ENCODE results near the gene GREB1.

Gene GREB1

GRCh38 chr2:11494310-11494709, 39.5 kb upstream of the GREB1 start:
- TF ChIP-seq CTCF (IDR thresholded peaks at IDR 0.05; ENCODE audit: low read depth, low read length), result no peak
- H3K4me3 ChIP-seq (ENCODE audit: low read depth, low read length), result no peak overlapping the region

DNA sequence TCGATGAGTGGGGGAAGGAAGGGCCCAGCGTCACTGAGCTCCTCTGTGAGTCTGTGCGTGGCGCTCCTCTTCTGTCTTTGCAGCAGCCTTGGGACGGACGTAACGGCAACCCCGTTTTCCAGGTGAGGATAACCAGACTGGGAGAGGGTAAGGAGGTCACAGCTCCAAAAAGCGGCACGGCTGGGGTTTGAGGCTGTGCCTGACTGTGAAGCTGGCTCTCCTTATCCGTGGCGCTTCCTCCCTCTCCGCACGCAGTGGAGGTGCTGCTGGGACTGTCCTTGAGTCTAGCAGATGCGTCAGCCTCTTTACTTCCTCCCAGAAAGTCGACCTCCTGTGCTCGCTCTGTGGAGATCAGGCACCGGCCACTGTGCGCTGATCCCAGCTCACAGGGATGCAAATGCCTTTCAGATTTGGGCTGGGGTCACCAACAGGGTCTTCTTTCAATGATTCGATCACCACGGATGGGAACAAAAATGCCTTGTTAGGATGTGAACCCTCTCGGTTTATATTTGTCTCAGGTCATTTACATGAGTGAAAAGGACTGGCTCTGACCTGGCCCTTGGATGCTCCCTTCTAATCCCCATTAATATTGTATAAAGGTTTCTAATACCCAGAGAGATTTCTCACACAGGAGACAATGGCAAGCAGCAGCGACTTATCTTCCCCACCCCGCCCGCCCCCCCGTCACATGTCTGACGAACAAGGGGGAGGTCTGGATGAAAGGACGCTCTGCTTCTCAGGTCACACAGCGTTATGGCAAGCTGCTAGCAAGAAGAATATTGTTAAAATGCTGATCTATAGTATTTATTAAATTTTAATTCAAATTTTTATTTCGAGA, 37.8 kb upstream of the GREB1 start:
- TF ChIP-seq CTCF (IDR thresholded peaks at IDR 0.05; ENCODE audit: low read depth, low read length), result no peak
- H3K4me3 ChIP-seq (ENCODE audit: low read depth, low read length), result no peak overlapping the region

DNA sequence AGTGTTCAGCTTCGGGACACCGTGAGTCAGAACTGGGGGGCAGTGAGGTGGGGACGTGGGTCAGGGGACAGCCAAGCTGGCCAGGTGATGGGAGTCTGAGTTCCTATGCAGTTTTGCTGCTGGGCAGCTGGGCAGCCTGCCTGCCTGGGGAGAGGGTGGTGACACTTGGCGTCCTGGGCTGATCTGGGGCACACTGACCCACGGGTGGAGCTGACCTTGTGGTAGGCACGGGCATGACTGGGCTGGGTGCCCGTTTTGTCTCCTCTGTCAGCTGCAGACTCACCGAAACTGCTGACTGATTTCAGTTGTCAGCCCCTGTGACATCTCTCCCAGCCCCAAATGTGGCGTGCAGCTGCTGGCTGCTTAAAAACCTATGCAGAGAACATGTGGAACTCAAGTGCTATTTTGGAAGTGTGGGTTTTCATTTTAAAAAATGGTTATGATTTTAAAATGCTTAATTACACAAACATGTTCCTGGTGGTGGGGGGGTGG, 35.3 kb upstream of the GREB1 start:
- H3K4me3 ChIP-seq (ENCODE audit: low read depth, low read length), result no peak overlapping the region
- no peak for TF ChIP-seq CTCF (IDR thresholded peaks at IDR 0.05; ENCODE audit: low read depth, low read length)

GRCh38 chr2:11499081-11499743, 34.6 kb upstream of the GREB1 start:
- TF ChIP-seq CTCF (IDR thresholded peaks at IDR 0.05; ENCODE audit: low read depth, low read length), result no peak
- no peak overlapping the region for H3K4me3 ChIP-seq (ENCODE audit: low read depth, low read length)

GRCh38 chr2:11500702-11501303, 33.0 kb upstream of the GREB1 start:
- no peak overlapping the region for H3K4me3 ChIP-seq (ENCODE audit: low read depth, low read length)
- no peak for TF ChIP-seq CTCF (IDR thresholded peaks at IDR 0.05; ENCODE audit: low read depth, low read length)

GRCh38 chr2:11502740-11503292, 31.0 kb upstream of the GREB1 start:
- TF ChIP-seq CTCF (IDR thresholded peaks at IDR 0.05; ENCODE audit: low read depth, low read length), result no peak
- no peak overlapping the region for H3K4me3 ChIP-seq (ENCODE audit: low read depth, low read length)

Data from WI38 (cell line).